ENCODE results near the gene NUAK2.

NUAK2 gene

GRCh38 chr1:205309741-205310140 lies 11.8 kb downstream of the NUAK2 start:
- Histone ChIP-seq H3K36me3 (ENCODE audit: control insufficient read depth, insufficient read depth, low read length) (peaks cover 73% of the 10 kb centered on the region), H3K4me1 (ENCODE audit: control insufficient read depth, insufficient read depth, low read length, poor library complexity, severe bottlenecking) (peaks cover 16% of the 10 kb centered on the region)

DNA sequence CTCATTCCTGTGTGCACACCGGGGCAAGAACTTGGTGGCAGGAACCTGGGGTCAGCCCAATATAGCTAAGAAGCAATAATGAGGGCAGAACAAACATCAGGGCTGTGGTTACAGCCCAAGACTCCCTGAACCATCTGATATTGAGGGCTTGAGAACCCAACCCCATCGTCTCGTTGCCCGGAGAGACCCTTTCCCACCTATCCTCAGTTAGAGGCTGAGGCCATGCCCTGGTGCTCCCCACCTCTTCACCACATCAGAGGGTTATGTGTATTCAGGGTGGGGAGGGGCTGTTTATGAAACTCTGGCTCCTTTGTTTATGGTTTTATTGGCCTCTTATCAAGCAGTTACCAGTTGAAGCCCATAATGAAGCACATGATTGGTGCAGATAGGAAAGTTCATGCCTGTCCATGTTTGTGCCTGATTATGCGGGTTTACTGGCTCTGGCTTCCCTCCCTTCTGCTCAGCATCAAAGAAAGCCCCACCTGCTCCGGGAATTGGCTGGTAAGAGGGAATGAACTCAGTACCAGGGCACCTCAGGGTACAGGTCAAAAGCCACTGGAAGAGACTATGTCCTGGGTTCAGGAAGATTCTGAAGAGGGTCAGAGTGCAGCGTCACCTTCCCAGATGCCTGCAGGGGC lies 14.5 kb downstream of the NUAK2 start:
- H3K27me3 ChIP-seq (replicated peaks; ENCODE audit: control insufficient read depth, insufficient read depth, low read length, poor library complexity, severe bottlenecking), result no peaks in the 10 kb centered on the region
- no peak overlapping the region for H3K4me3 ChIP-seq (ENCODE audit: insufficient read depth, low read depth, low read length, poor library complexity, severe bottlenecking)
- peaks cover 95% of the 10 kb centered on the region for H3K36me3 ChIP-seq (ENCODE audit: control insufficient read depth, insufficient read depth, low read length)
- H3K9me3 ChIP-seq (ENCODE audit: control insufficient read depth, low read length), result no peaks in the 10 kb centered on the region
- no peak overlapping the region for H3K27ac ChIP-seq (ENCODE audit: insufficient read depth, low read length, poor library complexity, severe bottlenecking)
- DNase-seq, result no peak
- no peaks in the 10 kb centered on the region for H3K4me1 ChIP-seq (ENCODE audit: control insufficient read depth, insufficient read depth, low read length, poor library complexity, severe bottlenecking)

More at GRCh38 chr1:205309741-205310140, 11.8 kb downstream of the NUAK2 start:
- Histone ChIP-seq H3K4me3 (ENCODE audit: insufficient read depth, low read depth, low read length, poor library complexity, severe bottlenecking) (no peak overlapping the region), H3K9me3 (ENCODE audit: control insufficient read depth, low read length) (no peaks in the 10 kb centered on the region), H3K27me3 (replicated peaks; ENCODE audit: control insufficient read depth, insufficient read depth, low read length, poor library complexity, severe bottlenecking) (no peaks in the 10 kb centered on the region), H3K27ac (ENCODE audit: insufficient read depth, low read length, poor library complexity, severe bottlenecking) (no peak overlapping the region)
- no peak for DNase-seq

DNA sequence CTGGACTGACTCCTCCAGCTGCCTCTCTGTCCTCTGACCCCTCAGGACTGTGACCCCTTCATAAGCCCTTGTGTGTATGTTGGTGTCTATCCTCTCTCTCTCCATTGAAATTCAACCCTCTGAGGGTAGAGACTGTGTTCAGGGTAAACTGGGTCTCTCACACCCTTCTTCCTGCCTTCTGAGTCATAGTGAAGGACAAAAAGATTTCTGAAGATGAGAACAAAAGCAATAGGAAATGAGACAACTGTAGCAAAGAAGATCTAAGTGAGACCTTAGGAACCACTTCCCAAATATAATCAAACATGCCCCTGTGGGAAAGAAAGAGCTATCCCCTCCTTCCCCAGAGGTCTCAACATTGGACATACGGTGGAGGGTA lies 16.9 kb downstream of the NUAK2 start:
- no peaks in the 10 kb centered on the region for H3K9me3 ChIP-seq (ENCODE audit: control insufficient read depth, low read length)
- H3K4me1 ChIP-seq (ENCODE audit: control insufficient read depth, insufficient read depth, low read length, poor library complexity, severe bottlenecking), result no peaks in the 10 kb centered on the region
- H3K27me3 ChIP-seq (replicated peaks; ENCODE audit: control insufficient read depth, insufficient read depth, low read length, poor library complexity, severe bottlenecking), result no peaks in the 10 kb centered on the region
- H3K4me3 ChIP-seq (ENCODE audit: insufficient read depth, low read depth, low read length, poor library complexity, severe bottlenecking), result no peak overlapping the region
- DNase-seq, result no peak
- peaks cover 79% of the 10 kb centered on the region for H3K36me3 ChIP-seq (ENCODE audit: control insufficient read depth, insufficient read depth, low read length)
- H3K27ac ChIP-seq (ENCODE audit: insufficient read depth, low read length, poor library complexity, severe bottlenecking), result no peak overlapping the region

DNA sequence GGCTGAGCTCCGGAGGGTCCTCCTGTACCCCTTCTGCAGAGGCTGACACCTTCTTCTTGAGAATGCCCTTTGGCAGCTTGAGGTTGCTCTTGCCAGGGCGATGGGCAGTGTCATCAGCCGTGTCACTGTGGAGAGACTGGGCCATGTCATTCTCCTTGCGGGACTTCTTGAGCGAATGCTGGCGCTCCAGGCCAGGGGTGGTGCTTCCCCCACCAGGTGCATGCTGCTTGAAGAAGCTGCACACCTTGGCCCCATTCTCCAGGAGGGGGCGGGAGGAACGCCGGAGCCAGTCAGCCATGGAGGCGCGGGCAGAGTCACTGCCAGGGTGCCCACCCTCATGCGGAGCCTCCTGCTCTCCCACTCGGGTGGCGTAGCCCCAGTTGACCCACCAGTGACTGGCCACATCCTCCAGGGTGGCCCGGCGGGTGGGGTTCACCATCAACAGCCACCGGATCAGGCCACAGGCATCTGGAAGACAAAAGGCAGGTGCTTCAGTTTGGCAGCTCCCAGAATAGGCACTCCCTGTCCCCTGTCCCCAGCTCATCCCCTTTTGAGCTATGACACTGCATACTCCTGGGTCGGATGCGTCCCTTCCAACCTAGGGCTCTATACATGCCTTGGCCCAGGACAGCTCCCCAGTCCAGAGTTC lies 17.4 kb downstream of the NUAK2 start:
- no peak overlapping the region for H3K27ac ChIP-seq (ENCODE audit: insufficient read depth, low read length, poor library complexity, severe bottlenecking)
- DNase-seq, result no peak
- no peak overlapping the region for H3K4me3 ChIP-seq (ENCODE audit: insufficient read depth, low read depth, low read length, poor library complexity, severe bottlenecking)
- peaks cover 74% of the 10 kb centered on the region for H3K36me3 ChIP-seq (ENCODE audit: control insufficient read depth, insufficient read depth, low read length)
- H3K27me3 ChIP-seq (replicated peaks; ENCODE audit: control insufficient read depth, insufficient read depth, low read length, poor library complexity, severe bottlenecking), result no peaks in the 10 kb centered on the region
- no peaks in the 10 kb centered on the region for H3K4me1 ChIP-seq (ENCODE audit: control insufficient read depth, insufficient read depth, low read length, poor library complexity, severe bottlenecking)
- H3K9me3 ChIP-seq (ENCODE audit: control insufficient read depth, low read length), result no peaks in the 10 kb centered on the region

DNA sequence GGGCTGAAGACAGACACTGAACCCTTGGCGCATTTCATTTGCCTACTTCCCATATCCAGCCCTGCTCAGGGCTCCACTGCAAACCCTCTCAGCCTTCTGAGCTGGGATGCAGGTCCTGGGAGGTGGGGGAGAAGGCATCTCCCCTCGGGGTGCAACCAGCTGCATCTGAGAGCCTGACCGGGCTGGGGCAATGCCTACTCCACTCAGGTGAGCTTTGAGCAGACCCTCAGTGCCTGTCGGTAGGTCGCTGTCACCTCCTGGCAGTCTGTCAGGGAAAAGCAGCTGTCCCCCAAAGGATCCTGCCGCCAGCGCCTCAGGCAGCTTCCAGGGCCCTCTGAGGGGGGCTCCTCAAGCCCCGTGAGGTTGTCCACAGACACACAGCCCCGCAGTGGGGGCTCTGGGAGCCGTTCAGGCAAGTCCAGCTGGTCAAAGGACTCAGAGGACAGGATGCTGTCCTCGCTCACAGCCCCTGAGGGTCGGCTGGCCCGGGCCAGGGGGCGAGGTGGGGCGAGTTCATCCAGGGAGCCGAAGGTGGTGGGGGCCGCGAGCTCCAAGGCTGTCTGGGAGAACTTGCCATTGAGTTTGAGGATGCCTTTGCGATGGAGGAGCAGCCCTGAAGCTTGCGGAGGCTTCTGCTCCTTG lies 18.2 kb downstream of the NUAK2 start:
- no peak for DNase-seq
- H3K27me3 ChIP-seq (replicated peaks; ENCODE audit: control insufficient read depth, insufficient read depth, low read length, poor library complexity, severe bottlenecking), result no peaks in the 10 kb centered on the region
- H3K4me3 ChIP-seq (ENCODE audit: insufficient read depth, low read depth, low read length, poor library complexity, severe bottlenecking), result no peak overlapping the region
- H3K36me3 ChIP-seq (ENCODE audit: control insufficient read depth, insufficient read depth, low read length), result peaks cover 66% of the 10 kb centered on the region
- H3K27ac ChIP-seq (ENCODE audit: insufficient read depth, low read length, poor library complexity, severe bottlenecking), result no peak overlapping the region
- no peaks in the 10 kb centered on the region for H3K4me1 ChIP-seq (ENCODE audit: control insufficient read depth, insufficient read depth, low read length, poor library complexity, severe bottlenecking)
- no peaks in the 10 kb centered on the region for H3K9me3 ChIP-seq (ENCODE audit: control insufficient read depth, low read length)

DNA sequence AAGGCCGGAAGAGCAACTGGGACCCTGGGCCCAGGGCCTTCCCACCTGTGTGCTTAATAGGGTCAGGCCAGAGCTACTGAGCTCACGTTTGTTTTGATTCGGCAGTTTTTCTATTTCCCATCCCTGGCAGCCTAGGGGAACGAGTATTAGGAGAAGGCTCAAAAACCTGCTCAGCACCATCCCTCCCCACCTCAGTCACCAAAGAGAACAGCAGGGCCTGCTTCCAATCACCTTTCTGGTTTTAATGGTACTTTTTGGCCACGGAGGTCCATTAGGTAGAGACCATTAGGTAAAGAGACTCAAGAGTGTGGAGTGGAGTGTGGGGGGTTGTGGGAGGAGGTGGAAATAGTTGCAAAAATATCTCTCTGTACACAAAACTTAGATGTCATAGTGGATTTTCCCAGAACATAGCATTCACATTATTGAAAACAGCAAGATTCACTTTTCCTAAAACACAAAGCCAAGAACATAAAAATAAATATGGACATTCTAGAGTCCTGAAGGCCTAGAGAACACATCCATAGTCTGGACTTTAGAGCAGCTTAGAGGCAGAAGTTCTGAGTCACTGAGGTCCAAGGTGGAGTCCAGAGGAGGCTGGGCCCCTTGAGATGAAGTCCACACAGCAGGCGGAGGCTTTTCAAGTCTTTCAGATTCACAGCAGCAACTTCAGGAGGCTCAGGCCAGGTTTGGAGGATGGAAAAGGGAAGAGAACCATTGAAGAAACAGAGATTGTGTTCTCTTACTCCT lies 19.5 kb downstream of the NUAK2 start:
- Histone ChIP-seq H3K9me3 (ENCODE audit: control insufficient read depth, low read length) (no peaks in the 10 kb centered on the region), H3K36me3 (ENCODE audit: control insufficient read depth, insufficient read depth, low read length) (peaks cover 53% of the 10 kb centered on the region), H3K27me3 (replicated peaks; ENCODE audit: control insufficient read depth, insufficient read depth, low read length, poor library complexity, severe bottlenecking) (no peaks in the 10 kb centered on the region), H3K4me1 (ENCODE audit: control insufficient read depth, insufficient read depth, low read length, poor library complexity, severe bottlenecking) (no peaks in the 10 kb centered on the region), H3K27ac (ENCODE audit: insufficient read depth, low read length, poor library complexity, severe bottlenecking) (no peak overlapping the region), H3K4me3 (ENCODE audit: insufficient read depth, low read depth, low read length, poor library complexity, severe bottlenecking) (no peak overlapping the region)
- DNase-seq, result no peak

GRCh38 chr1:205301205-205301821 lies 20.2 kb downstream of the NUAK2 start:
- Histone ChIP-seq H3K4me3 (ENCODE audit: insufficient read depth, low read depth, low read length, poor library complexity, severe bottlenecking) (no peak overlapping the region), H3K9me3 (ENCODE audit: control insufficient read depth, low read length) (no peaks in the 10 kb centered on the region), H3K4me1 (ENCODE audit: control insufficient read depth, insufficient read depth, low read length, poor library complexity, severe bottlenecking) (no peaks in the 10 kb centered on the region), H3K36me3 (ENCODE audit: control insufficient read depth, insufficient read depth, low read length) (peaks cover 46% of the 10 kb centered on the region), H3K27me3 (replicated peaks; ENCODE audit: control insufficient read depth, insufficient read depth, low read length, poor library complexity, severe bottlenecking) (no peaks in the 10 kb centered on the region), H3K27ac (ENCODE audit: insufficient read depth, low read length, poor library complexity, severe bottlenecking) (no peak overlapping the region)
- DNase-seq, result no peak

- no peaks in the 10 kb centered on the region for H3K9me3 ChIP-seq (ENCODE audit: control insufficient read depth, low read length)
- no peaks in the 10 kb centered on the region for H3K4me1 ChIP-seq (ENCODE audit: control insufficient read depth, insufficient read depth, low read length, poor library complexity, severe bottlenecking)
- H3K27ac ChIP-seq (ENCODE audit: insufficient read depth, low read length, poor library complexity, severe bottlenecking), result no peak overlapping the region
- DNase-seq, result no peak
- H3K4me3 ChIP-seq (ENCODE audit: insufficient read depth, low read depth, low read length, poor library complexity, severe bottlenecking), result no peak overlapping the region
- no peaks in the 10 kb centered on the region for H3K27me3 ChIP-seq (replicated peaks; ENCODE audit: control insufficient read depth, insufficient read depth, low read length, poor library complexity, severe bottlenecking)
- peaks cover 35% of the 10 kb centered on the region for H3K36me3 ChIP-seq (ENCODE audit: control insufficient read depth, insufficient read depth, low read length)
Observed at GRCh38 chr1:205300149-205300548, 21.4 kb downstream of the NUAK2 start.

DNA sequence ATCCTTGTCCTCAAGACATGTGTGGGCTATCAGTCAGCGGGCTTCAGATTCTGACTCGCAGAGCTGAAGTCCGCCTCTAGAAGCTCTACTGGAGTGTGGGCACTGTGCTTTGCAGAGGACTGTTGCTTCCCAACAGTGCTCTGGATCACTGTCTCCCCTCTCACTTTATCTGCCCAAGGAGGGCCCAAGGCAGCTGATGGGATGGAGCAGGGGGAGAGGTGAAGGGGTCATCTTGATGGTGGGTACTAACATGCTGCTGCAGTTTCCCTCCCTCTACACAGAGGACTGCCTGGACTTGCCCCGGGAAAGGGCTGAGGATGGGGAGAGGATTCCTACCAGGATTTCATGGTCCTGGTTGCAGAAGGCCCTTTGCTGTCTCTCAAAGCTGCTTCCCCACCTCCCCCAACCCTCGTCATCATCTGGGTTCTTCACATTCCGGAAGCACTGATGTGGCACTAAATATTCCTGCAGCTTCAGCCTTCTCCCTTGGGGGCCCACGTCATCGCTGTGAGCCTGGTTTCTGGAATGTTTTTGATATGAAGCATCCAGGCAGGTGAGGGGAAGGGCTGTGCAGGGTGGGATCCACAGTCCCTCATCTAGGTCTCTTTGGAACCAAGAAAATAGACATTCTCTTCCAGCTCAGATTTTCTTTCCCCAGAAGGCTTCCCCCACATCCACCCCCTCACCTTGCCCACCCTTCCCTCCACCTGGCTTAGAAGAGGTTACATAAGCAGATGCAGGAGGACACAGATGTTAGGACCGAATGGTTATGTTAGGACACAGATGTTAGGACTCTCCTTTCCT lies 23.2 kb downstream of the NUAK2 start:
- no peaks in the 10 kb centered on the region for H3K4me1 ChIP-seq (ENCODE audit: control insufficient read depth, insufficient read depth, low read length, poor library complexity, severe bottlenecking)

More for the DNA sequence above, 23.2 kb downstream of the NUAK2 start:
- H3K27ac ChIP-seq (ENCODE audit: insufficient read depth, low read length, poor library complexity, severe bottlenecking), result no peak overlapping the region
- DNase-seq, result no peak
- H3K36me3 ChIP-seq (ENCODE audit: control insufficient read depth, insufficient read depth, low read length), result peaks cover 17% of the 10 kb centered on the region
- H3K27me3 ChIP-seq (replicated peaks; ENCODE audit: control insufficient read depth, insufficient read depth, low read length, poor library complexity, severe bottlenecking), result no peaks in the 10 kb centered on the region
- no peak overlapping the region for H3K4me3 ChIP-seq (ENCODE audit: insufficient read depth, low read depth, low read length, poor library complexity, severe bottlenecking)
- no peaks in the 10 kb centered on the region for H3K9me3 ChIP-seq (ENCODE audit: control insufficient read depth, low read length)
